ENCODE results near the gene MPZL2. TPM values are rescaled to one million over a fixed set of nuclear protein-coding genes. Genes with fewer than 3 reads are reported as not detected.

Gene MPZL2
- total RNA-seq, 4 donors from 2014 or later: 8.7 to 57.0 (median 12.1) TPM

GRCh38 chr11:118304227-118304567 is 40.1 kb upstream of the MPZL2 start:
- Histone ChIP-seq H3K27me3 (peaks cover 22% of the 10 kb centered on the region), H3K36me3 (no peaks in the 10 kb centered on the region), H3K27ac (no peak overlapping the region), H3K4me1 (no peaks in the 10 kb centered on the region), H3K9me3 (no peaks in the 10 kb centered on the region), H3K4me3 (no peak overlapping the region)
- WGBS, 2 donors (ENCODE audit: low coverage in 1 of 2): 64% methylated on average over 1 of the region's 1 CpG; no CpG with 5 or more reads in 1 of the 2 donors
- TF ChIP-seq POLR2A (IDR thresholded peaks at IDR 0.05) (no peak), POLR2AphosphoS5 (IDR thresholded peaks at IDR 0.05) (no peak), EP300 (IDR thresholded peaks at IDR 0.05) (no peak)
- TF ChIP-seq, protein P1, sequence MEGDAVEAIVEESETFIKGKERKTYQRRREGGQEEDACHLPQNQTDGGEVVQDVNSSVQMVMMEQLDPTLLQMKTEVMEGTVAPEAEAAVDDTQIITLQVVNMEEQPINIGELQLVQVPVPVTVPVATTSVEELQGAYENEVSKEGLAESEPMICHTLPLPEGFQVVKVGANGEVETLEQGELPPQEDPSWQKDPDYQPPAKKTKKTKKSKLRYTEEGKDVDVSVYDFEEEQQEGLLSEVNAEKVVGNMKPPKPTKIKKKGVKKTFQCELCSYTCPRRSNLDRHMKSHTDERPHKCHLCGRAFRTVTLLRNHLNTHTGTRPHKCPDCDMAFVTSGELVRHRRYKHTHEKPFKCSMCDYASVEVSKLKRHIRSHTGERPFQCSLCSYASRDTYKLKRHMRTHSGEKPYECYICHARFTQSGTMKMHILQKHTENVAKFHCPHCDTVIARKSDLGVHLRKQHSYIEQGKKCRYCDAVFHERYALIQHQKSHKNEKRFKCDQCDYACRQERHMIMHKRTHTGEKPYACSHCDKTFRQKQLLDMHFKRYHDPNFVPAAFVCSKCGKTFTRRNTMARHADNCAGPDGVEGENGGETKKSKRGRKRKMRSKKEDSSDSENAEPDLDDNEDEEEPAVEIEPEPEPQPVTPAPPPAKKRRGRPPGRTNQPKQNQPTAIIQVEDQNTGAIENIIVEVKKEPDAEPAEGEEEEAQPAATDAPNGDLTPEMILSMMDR (IDR thresholded peaks at IDR 0.05): no peak
- no peak for ATAC-seq

DNA sequence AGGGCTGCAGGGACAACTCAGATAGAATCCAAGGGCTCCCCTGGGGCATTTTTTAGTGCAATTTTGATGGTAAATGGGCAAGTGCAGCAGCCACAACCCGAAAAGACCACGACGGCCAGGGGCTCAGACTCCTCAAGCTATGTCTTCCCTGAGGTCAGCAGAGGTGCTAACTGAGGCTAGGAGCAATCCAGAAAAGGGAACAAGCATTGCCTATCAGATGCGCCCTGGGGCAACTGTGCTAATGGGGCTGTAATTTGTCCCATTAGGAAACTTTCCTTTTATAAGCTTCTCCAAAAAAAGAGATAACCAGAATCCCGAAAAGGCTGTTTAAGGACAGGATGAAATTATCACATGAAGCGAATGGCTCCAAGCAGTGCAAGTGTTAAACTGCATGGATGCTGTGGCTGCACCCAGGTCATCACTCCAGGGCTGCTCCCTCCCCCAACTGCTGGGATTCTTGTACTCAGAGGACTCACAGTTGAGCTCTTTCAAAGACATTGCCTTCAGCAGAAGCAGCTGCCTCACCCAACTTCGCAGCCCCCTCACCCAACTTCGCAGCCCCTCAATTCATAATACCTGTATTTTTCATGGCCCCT is 37.6 kb upstream of the MPZL2 start:
- Histone ChIP-seq H3K4me1 (no peaks in the 10 kb centered on the region), H3K27ac (no peak overlapping the region), H3K36me3 (no peaks in the 10 kb centered on the region), H3K9me3 (no peaks in the 10 kb centered on the region), H3K27me3 (peaks cover 22% of the 10 kb centered on the region), H3K4me3 (no peak overlapping the region)
- WGBS, 2 donors (ENCODE audit: low coverage in 1 of 2): 41 to 51% methylated on average over 5 to 8 of the region's 8 CpGs
- TF ChIP-seq EP300 (IDR thresholded peaks at IDR 0.05) (no peak), POLR2A (IDR thresholded peaks at IDR 0.05) (no peak), POLR2AphosphoS5 (IDR thresholded peaks at IDR 0.05) (no peak)
- TF ChIP-seq, protein P1 (IDR thresholded peaks at IDR 0.05): no peak
- no peak for ATAC-seq

DNA sequence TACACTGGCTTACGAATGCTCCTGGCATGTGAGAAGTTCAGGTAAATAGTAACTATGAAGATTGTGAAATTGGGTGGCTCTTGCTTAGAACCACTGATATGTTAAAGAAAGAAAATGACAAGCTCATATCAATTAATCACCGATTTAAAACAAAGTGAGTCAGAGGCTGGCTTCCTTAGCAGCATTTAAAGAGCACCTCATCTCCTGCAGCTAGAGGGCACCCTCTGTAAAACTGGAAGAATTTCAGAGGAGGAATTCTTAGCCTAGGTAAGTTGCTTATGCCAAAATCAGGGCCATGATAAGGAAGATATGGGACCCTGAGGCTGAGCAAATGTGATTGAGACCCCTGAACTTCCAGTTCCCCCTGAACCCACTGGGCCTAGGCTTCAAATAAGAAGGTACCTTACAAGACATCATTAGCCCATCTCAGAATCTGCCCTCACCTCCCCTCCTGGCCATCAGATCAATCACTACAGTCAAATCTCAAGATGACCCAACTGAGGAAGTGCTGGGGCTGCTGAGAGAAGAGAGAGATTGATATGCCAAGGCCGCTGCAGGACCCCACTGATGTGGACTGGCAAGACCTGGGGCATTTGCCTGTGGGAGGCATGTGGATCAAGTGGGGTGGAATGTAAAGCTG is 31.8 kb upstream of the MPZL2 start:
- peaks cover 21% of the 10 kb centered on the region for H3K27me3 ChIP-seq
- WGBS, 2 donors (ENCODE audit: low coverage in 1 of 2): 57 to 58% methylated on average over 2 to 3 of the region's 3 CpGs
- no peaks in the 10 kb centered on the region for H3K36me3 ChIP-seq
- H3K4me3 ChIP-seq: no peak overlapping the region
- no peaks in the 10 kb centered on the region for H3K9me3 ChIP-seq
- H3K27ac ChIP-seq: no peak overlapping the region
- no peaks in the 10 kb centered on the region for H3K4me1 ChIP-seq
- ATAC-seq: no peak
- no peak for TF ChIP-seq POLR2AphosphoS5 (IDR thresholded peaks at IDR 0.05)
- TF ChIP-seq, protein P1 (IDR thresholded peaks at IDR 0.05): peak in 3 of 4 experiments; percentile 9 to 32 (median 28)
- no peak for TF ChIP-seq POLR2A (IDR thresholded peaks at IDR 0.05)

- 56 to 57% methylated on average over 5 of the region's 5 CpGs for WGBS, 2 donors (ENCODE audit: low coverage in 1 of 2)
- TF ChIP-seq POLR2A (IDR thresholded peaks at IDR 0.05) (no peak), EP300 (IDR thresholded peaks at IDR 0.05) (no peak), POLR2AphosphoS5 (IDR thresholded peaks at IDR 0.05) (no peak)
- TF ChIP-seq, protein P1 (IDR thresholded peaks at IDR 0.05): no peak
- no peak for ATAC-seq
- Histone ChIP-seq H3K9me3 (no peaks in the 10 kb centered on the region), H3K27ac (no peak overlapping the region), H3K4me3 (no peak overlapping the region), H3K36me3 (no peaks in the 10 kb centered on the region), H3K27me3 (peaks cover 28% of the 10 kb centered on the region), H3K4me1 (no peaks in the 10 kb centered on the region)
These were observed 31.1 kb upstream of the MPZL2 start for GRCh38 chr11:118295199-118295598.

GRCh38 chr11:118294053-118294452 is 30.0 kb upstream of the MPZL2 start:
- Histone ChIP-seq H3K36me3 (no peaks in the 10 kb centered on the region), H3K4me1 (no peaks in the 10 kb centered on the region), H3K9me3 (no peaks in the 10 kb centered on the region), H3K27ac (no peak overlapping the region), H3K27me3 (peaks cover 28% of the 10 kb centered on the region), H3K4me3 (no peak overlapping the region)
- WGBS, 2 donors (ENCODE audit: low coverage in 1 of 2): 78 to 100% methylated on average over 2 of the region's 2 CpGs
- ATAC-seq: no peak
- TF ChIP-seq, protein P1 (IDR thresholded peaks at IDR 0.05): no peak
- TF ChIP-seq POLR2A (IDR thresholded peaks at IDR 0.05) (no peak), EP300 (IDR thresholded peaks at IDR 0.05) (no peak), POLR2AphosphoS5 (IDR thresholded peaks at IDR 0.05) (no peak)
